MCF 10A (cell line): ENCODE results near the gene MON1B. TPM values are rescaled to one million over a fixed set of nuclear protein-coding genes. Genes with fewer than 3 reads are reported as not detected.

ENCODE experiments used
- BruUV-seq: library from RNA; stranded (reverse); fragments of 400-500 nt; replicated peaks from 2 replicates; lab custom pipeline; 2021; lab: Mats Ljungman, UMichigan
- CTCF ChIA-PET: fragments of 300-600 bp; sonication (Branson Sonifier 250); formaldehyde crosslinking; extraction: SDS; loops from one replicate; lab custom pipeline; 2021; ENCODE audit warnings: antibody characterized with exemption, inconsistent platforms; lab: Yijun Ruan, JAX
- POLR2A ChIA-PET: fragments of 300-600, 350-650 bp; sonication (Branson Sonifier 250); formaldehyde crosslinking; extraction: SDS; loops from one replicate; lab custom pipeline; 2020; ENCODE audit warnings: antibody characterized with exemption, inconsistent platforms; lab: Yijun Ruan, JAX
- DNase-seq: peaks from one replicate; pipeline ENCODE4 v3.0.0-alpha.2; 2018; ENCODE audit not compliant: unreplicated experiment
- H3K27ac Mint-ChIP-seq: one replicate; pipeline ENCODE4 v1.8.0; 2022; ENCODE audit warnings: mild to moderate bottlenecking, low read depth, mixed read lengths; ENCODE audit not compliant: unreplicated experiment
- H3K27me3 Mint-ChIP-seq: one replicate; pipeline ENCODE4 v1.8.0; 2022; ENCODE audit warnings: mixed read lengths; ENCODE audit not compliant: insufficient read depth, unreplicated experiment
- H3K36me3 Mint-ChIP-seq: one replicate; pipeline ENCODE4 v1.8.0; 2022; ENCODE audit warnings: mild to moderate bottlenecking, moderate library complexity, mixed read lengths; ENCODE audit not compliant: insufficient read depth, unreplicated experiment
- H3K4me1 Mint-ChIP-seq: one replicate; pipeline ENCODE4 v1.8.0; 2022; ENCODE audit warnings: mixed read lengths; ENCODE audit not compliant: insufficient read depth, unreplicated experiment
- H3K4me3 Mint-ChIP-seq: one replicate; pipeline ENCODE4 v1.8.0; 2022; ENCODE audit warnings: mild to moderate bottlenecking, moderate library complexity, mixed read lengths; ENCODE audit not compliant: unreplicated experiment
- H3K9me3 Mint-ChIP-seq: one replicate; pipeline ENCODE4 v1.8.0; 2022; ENCODE audit warnings: mixed read lengths; ENCODE audit not compliant: unreplicated experiment
- CTCF ChIP-seq: fragments of 200-600 bp; IDR thresholded peaks from one replicate; pipeline ENCODE4 v1.8.0; 2022; ENCODE audit warnings: antibody characterized with exemption, mild to moderate bottlenecking; ENCODE audit not compliant: unreplicated experiment
- intact Hi-C: fragments of 100-400 bp; cut with micrococcal nuclease; formaldehyde crosslinking; loops from 2 replicates; pipeline ENCODE4 v1.14.1; 2022
- total RNA-seq: library from RNA; stranded (reverse); gene quantifications from 2 replicates; pipeline ENCODE4 v1.2.3, GENCODE V29; 2022

Gene MON1B
- total RNA-seq, 1 experiment from 2014 or later, result 70.5 TPM

DNA sequence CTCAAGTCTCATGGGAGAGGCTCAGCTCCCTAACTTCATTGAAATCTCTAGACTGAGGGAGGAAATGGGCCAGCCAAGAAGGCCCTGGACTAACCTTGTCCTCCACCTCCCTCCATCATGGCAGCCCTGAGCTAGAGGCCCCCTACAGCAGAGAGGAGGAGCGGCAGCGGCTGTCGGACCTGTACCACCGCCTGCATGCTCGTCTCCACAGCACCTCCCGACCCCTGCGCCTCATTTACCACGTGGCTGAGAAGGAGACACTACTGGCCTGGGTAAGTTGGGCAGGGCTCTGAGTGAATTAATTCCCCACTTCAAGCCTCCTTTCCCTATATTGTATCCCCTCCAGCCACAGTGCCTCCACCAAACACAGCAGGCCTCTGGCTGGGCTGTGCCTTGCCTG is 4.4 kb downstream of the MON1B start:
- CTCF ChIA-PET, result no interaction called here
- intact Hi-C loops, result no loop called here

DNA sequence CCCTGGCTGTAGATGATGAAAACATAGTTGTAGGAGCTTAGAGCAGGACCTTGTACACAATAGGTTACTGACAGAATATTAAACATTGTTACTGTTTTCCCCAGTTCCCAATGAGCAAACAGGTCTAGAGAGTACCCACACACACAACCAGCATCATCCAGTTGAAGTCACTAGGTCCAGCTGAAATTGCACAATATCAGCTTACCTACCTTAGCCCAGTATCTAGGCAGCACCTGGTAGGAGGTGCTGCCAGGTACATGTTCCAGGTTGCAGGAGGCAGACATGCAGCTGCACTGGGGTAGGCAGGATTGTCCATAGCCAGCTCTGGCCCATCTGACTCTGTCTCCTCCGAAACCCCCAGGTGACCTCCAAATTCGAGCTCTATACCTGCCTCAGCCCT is 6.8 kb downstream of the MON1B start:
- peaks cover 9% of the 10 kb centered on the region for H3K4me1 Mint-ChIP-seq
- H3K4me3 Mint-ChIP-seq, result no peak overlapping the region
- no peaks in the 10 kb centered on the region for H3K27me3 Mint-ChIP-seq
- peaks cover 41% of the 10 kb centered on the region for H3K36me3 Mint-ChIP-seq
- no TSS peak for BruUV-seq
- no peak for DNase-seq
- ChIA-PET POLR2A (interaction anchor here (0.7 kb wide), 1 partner anchor 13 kb away, joined by 3 read pairs; no protein-coding TSS in a partner anchor), CTCF (interaction anchor here (0.8 kb wide), 1 partner anchor 11 kb away, joined by 4 read pairs; no protein-coding TSS in a partner anchor)
- no peak overlapping the region for H3K27ac Mint-ChIP-seq
- H3K9me3 Mint-ChIP-seq, result no peaks in the 10 kb centered on the region
- TF ChIP-seq CTCF, result no peak
- intact Hi-C loops, result no loop called here

More for the DNA sequence above, 4.4 kb downstream of the MON1B start:
- no peak for TF ChIP-seq CTCF
- POLR2A ChIA-PET, result no interaction called here
- H3K4me1 Mint-ChIP-seq, result peaks cover 26% of the 10 kb centered on the region
- peaks cover 49% of the 10 kb centered on the region for H3K36me3 Mint-ChIP-seq
- no peaks in the 10 kb centered on the region for H3K9me3 Mint-ChIP-seq
- H3K27me3 Mint-ChIP-seq, result no peaks in the 10 kb centered on the region
- H3K4me3 Mint-ChIP-seq, result no peak overlapping the region
- no peak for DNase-seq
- H3K27ac Mint-ChIP-seq, result no peak overlapping the region
- BruUV-seq, result no TSS peak

GRCh38 chr16:77199211-77199610 is 8.2 kb downstream of the MON1B start, which contains the start of gene SYCE1L:
TSS of gene SYCE1L (plus strand) at chr16:77199408. CDS start at chr16:77199452, 44 bp downstream.
- Mint-ChIP-seq H3K4me3 (no peak within 1 kb of the TSS), H3K36me3 (peaks cover 38% of the 10 kb centered on the region), H3K9me3 (no peaks in the 10 kb centered on the region), H3K4me1 (no peaks in the 10 kb centered on the region), H3K27me3 (no peaks in the 10 kb centered on the region), H3K27ac (no peak within 1 kb of the TSS)
- no TSS peak for BruUV-seq
- intact Hi-C loops, result no loop called here
- ChIA-PET POLR2A (interaction anchor here (0.6 kb wide), 1 partner anchor 1200 kb away, joined by 3 read pairs; no protein-coding TSS in a partner anchor), CTCF (no interaction called here)
- no peak for TF ChIP-seq CTCF
- no peak for DNase-seq

DNA sequence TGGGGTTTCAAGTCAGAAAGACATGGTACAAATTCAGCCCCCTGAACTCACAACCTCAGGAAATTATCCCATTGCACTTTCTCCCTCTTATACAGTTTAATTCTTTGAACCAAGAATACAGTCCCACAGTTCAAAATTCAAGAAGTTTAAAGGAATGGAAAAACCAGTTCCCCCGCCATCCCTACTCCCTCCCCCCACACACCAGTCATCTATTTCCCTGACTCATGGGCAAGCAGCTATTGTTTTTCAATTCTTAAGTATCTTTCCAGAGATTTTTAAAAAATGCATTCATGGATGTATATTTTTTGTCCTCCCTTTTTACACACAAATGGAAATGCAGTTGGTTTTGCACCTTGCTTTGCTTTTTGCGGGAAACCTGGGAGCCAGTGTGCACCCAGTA is 15.5 kb downstream of the MON1B start:
- Mint-ChIP-seq H3K27me3 (no peaks in the 10 kb centered on the region), H3K27ac (no peak overlapping the region), H3K4me3 (no peak overlapping the region), H3K36me3 (no peaks in the 10 kb centered on the region), H3K9me3 (no peaks in the 10 kb centered on the region), H3K4me1 (peaks cover 2% of the 10 kb centered on the region)
- no TSS peak for BruUV-seq
- ChIA-PET POLR2A (interaction anchor here (0.5 to 0.6 kb wide), 2 partner anchors 15 to 878 kb away, joined by 3 read pairs; partner anchors contain the start of gene MON1B), CTCF (interaction anchor here (1.1 kb wide), 1 partner anchor 15 kb away, joined by 3 read pairs; no protein-coding TSS in a partner anchor)
- TF ChIP-seq CTCF, result no peak
- intact Hi-C loops, result no loop called here
- DNase-seq, result no peak
